ENCODE results near the gene MRPS33. TPM values are rescaled to one million over a fixed set of nuclear protein-coding genes. Genes with fewer than 3 reads are reported as not detected.
A peak's percentile ranks its signal among the peaks of the same experiment; 100 is the strongest.

The MRPS33 gene
- total and polyA plus RNA-seq, 2 of the 13 experiments (the other 11 are each of a cell fraction or from before 2014, with no cell fraction given): 50.9 to 91.0 TPM

GRCh38 chr7:141014524-141015395 lies at the start of gene MRPS33 (continued):
- no peak for TF ChIP-seq HNRNPUL1 (IDR thresholded peaks at IDR 0.05; ENCODE audit: low read depth, low read length)
- no peak for TF ChIP-seq ZSCAN30 (CRISPR knock-in tag; IDR thresholded peaks at IDR 0.05)
- 0 out of 2 replicates have a peak, but pooled peaks have one; percentile 53 for TF ChIP-seq RFX5 (IDR thresholded peaks at IDR 0.05; ENCODE audit: low read depth, low read length)
- TF ChIP-seq DR1 (CRISPR knock-in tag; IDR thresholded peaks at IDR 0.05): peak; percentile 82
- TF ChIP-seq, protein P1, sequence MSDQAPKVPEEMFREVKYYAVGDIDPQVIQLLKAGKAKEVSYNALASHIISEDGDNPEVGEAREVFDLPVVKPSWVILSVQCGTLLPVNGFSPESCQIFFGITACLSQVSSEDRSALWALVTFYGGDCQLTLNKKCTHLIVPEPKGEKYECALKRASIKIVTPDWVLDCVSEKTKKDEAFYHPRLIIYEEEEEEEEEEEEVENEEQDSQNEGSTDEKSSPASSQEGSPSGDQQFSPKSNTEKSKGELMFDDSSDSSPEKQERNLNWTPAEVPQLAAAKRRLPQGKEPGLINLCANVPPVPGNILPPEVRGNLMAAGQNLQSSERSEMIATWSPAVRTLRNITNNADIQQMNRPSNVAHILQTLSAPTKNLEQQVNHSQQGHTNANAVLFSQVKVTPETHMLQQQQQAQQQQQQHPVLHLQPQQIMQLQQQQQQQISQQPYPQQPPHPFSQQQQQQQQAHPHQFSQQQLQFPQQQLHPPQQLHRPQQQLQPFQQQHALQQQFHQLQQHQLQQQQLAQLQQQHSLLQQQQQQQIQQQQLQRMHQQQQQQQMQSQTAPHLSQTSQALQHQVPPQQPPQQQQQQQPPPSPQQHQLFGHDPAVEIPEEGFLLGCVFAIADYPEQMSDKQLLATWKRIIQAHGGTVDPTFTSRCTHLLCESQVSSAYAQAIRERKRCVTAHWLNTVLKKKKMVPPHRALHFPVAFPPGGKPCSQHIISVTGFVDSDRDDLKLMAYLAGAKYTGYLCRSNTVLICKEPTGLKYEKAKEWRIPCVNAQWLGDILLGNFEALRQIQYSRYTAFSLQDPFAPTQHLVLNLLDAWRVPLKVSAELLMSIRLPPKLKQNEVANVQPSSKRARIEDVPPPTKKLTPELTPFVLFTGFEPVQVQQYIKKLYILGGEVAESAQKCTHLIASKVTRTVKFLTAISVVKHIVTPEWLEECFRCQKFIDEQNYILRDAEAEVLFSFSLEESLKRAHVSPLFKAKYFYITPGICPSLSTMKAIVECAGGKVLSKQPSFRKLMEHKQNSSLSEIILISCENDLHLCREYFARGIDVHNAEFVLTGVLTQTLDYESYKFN (CRISPR knock-in tag; conservative IDR thresholded peaks at IDR 0.05): no peak; the same call in 1 of the 2 replicates
- TF ChIP-seq ZNF367 (CRISPR knock-in tag; IDR thresholded peaks at IDR 0.05; ENCODE audit: borderline replicate concordance): no peak
- peak; percentile 77 for TF ChIP-seq HNRNPLL (IDR thresholded peaks at IDR 0.05; ENCODE audit: low read depth, low read length, poor library complexity, severe bottlenecking)
- TF ChIP-seq ISL2 (CRISPR knock-in tag; IDR thresholded peaks at IDR 0.05): peak; percentile 79
- TF ChIP-seq, protein P2, sequence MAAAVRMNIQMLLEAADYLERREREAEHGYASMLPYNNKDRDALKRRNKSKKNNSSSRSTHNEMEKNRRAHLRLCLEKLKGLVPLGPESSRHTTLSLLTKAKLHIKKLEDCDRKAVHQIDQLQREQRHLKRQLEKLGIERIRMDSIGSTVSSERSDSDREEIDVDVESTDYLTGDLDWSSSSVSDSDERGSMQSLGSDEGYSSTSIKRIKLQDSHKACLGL (CRISPR knock-in tag; IDR thresholded peaks at IDR 0.05): peak; percentile 64; the same call in 1 of the 2 replicates
- peak; percentile 91 for TF ChIP-seq YEATS4 (CRISPR knock-in tag; IDR thresholded peaks at IDR 0.05; ENCODE audit: borderline replicate concordance)
- TF ChIP-seq MAFG (CRISPR knock-in tag; IDR thresholded peaks at IDR 0.05): no peak
- TF ChIP-seq NPAS2 (CRISPR knock-in tag; IDR thresholded peaks at IDR 0.05; ENCODE audit: borderline replicate concordance): no peak
- no peak for TF ChIP-seq HMG20A (CRISPR knock-in tag; IDR thresholded peaks at IDR 0.05; ENCODE audit: borderline replicate concordance)
- TF ChIP-seq, protein P3, sequence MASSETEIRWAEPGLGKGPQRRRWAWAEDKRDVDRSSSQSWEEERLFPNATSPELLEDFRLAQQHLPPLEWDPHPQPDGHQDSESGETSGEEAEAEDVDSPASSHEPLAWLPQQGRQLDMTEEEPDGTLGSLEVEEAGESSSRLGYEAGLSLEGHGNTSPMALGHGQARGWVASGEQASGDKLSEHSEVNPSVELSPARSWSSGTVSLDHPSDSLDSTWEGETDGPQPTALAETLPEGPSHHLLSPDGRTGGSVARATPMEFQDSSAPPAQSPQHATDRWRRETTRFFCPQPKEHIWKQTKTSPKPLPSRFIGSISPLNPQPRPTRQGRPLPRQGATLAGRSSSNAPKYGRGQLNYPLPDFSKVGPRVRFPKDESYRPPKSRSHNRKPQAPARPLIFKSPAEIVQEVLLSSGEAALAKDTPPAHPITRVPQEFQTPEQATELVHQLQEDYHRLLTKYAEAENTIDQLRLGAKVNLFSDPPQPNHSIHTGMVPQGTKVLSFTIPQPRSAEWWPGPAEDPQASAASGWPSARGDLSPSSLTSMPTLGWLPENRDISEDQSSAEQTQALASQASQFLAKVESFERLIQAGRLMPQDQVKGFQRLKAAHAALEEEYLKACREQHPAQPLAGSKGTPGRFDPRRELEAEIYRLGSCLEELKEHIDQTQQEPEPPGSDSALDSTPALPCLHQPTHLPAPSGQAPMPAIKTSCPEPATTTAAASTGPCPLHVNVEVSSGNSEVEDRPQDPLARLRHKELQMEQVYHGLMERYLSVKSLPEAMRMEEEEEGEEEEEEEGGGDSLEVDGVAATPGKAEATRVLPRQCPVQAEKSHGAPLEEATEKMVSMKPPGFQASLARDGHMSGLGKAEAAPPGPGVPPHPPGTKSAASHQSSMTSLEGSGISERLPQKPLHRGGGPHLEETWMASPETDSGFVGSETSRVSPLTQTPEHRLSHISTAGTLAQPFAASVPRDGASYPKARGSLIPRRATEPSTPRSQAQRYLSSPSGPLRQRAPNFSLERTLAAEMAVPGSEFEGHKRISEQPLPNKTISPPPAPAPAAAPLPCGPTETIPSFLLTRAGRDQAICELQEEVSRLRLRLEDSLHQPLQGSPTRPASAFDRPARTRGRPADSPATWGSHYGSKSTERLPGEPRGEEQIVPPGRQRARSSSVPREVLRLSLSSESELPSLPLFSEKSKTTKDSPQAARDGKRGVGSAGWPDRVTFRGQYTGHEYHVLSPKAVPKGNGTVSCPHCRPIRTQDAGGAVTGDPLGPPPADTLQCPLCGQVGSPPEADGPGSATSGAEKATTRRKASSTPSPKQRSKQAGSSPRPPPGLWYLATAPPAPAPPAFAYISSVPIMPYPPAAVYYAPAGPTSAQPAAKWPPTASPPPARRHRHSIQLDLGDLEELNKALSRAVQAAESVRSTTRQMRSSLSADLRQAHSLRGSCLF (CRISPR knock-in tag; IDR thresholded peaks at IDR 0.05; ENCODE audit: borderline replicate concordance): no peak; the same call in 1 of the 2 replicates
- TF ChIP-seq ATM (IDR thresholded peaks at IDR 0.05; ENCODE audit: borderline replicate concordance): no peak
- no peak for TF ChIP-seq CBX2 (IDR thresholded peaks at IDR 0.05; ENCODE audit: low read depth, low read length)
- no peak for TF ChIP-seq CBX2 (CRISPR knock-in tag; IDR thresholded peaks at IDR 0.05; ENCODE audit: low read depth)
- TF ChIP-seq TCF12 (IDR thresholded peaks at IDR 0.05): no peak
- TF ChIP-seq TCF12 (CRISPR knock-in tag; IDR thresholded peaks at IDR 0.05): 0 out of 2 replicates have a peak, but pooled peaks have one; percentile 24
- no peak for TF ChIP-seq ZNF672 (CRISPR knock-in tag; IDR thresholded peaks at IDR 0.05)
- TF ChIP-seq ZNF543 (CRISPR knock-in tag; IDR thresholded peaks at IDR 0.05): no peak
- 0 out of 2 replicates have a peak, but pooled peaks have one; percentile 51 for TF ChIP-seq TP53 (CRISPR knock-in tag; conservative IDR thresholded peaks at IDR 0.05)

All from HepG2 (cell line).